WTC11 (cell line): ENCODE measurements around the gene PPP1R9A. TPM values are rescaled to one million over a fixed set of nuclear protein-coding genes. Genes with fewer than 3 reads are reported as not detected.

Experiments
- ATAC-seq: fragments of 200-7000 bp; cut with Tn5 transposase; 2 replicates; pipeline ENCODE4 v1.10.0; 2021; ENCODE audit warnings: mild to moderate bottlenecking, moderate library complexity
- CTCF ChIA-PET: fragments of 300-600 bp; sonication (Branson Sonifier 250); formaldehyde crosslinking; loops from one replicate; lab custom pipeline; 2021; ENCODE audit warnings: antibody characterized with exemption; lab: Charles Lee
- POLR2A ChIA-PET: fragments of 350-600 bp; sonication (Branson Sonifier 250); formaldehyde crosslinking; loops from one replicate; lab custom pipeline; 2021; ENCODE audit warnings: antibody characterized with exemption; lab: Charles Lee
- DNase-seq: peaks from one replicate; pipeline ENCODE4 v3.0.0; 2021; ENCODE audit warnings: low spot score
- H3K27ac Mint-ChIP-seq: 2 replicates; pipeline ENCODE4 v1.8.0; 2021; ENCODE audit warnings: mixed read lengths
- H3K27me3 Mint-ChIP-seq: 2 replicates; pipeline ENCODE4 v1.8.0; 2021; ENCODE audit warnings: low read depth, mild to moderate bottlenecking, moderate library complexity, mixed read lengths
- H3K36me3 Mint-ChIP-seq: 2 replicates; pipeline ENCODE4 v1.8.0; 2021; ENCODE audit warnings: mixed read lengths
- H3K4me1 Mint-ChIP-seq: 2 replicates; pipeline ENCODE4 v1.8.0; 2022; ENCODE audit warnings: mixed read lengths
- H3K4me3 Mint-ChIP-seq: 2 replicates; pipeline ENCODE4 v1.8.0; 2021; ENCODE audit warnings: mild to moderate bottlenecking, moderate library complexity, mixed read lengths
- H3K9me3 Mint-ChIP-seq: 2 replicates; pipeline ENCODE4 v1.8.0; 2021; ENCODE audit warnings: mixed read lengths
- ATF2 ChIP-seq: sonication (generic); formaldehyde crosslinking; IDR thresholded peaks from 2 replicates; pipeline ENCODE4 v1.8.1; 2022; ENCODE audit warnings: low read depth, missing genetic modification reagents, borderline replicate concordance
- CBFB ChIP-seq: sonication (generic); formaldehyde crosslinking; IDR thresholded peaks from 2 replicates; pipeline ENCODE4 v1.8.1; 2022; ENCODE audit warnings: mild to moderate bottlenecking, low read depth, missing genetic modification reagents
- HMGXB4 ChIP-seq: sonication (generic); formaldehyde crosslinking; IDR thresholded peaks from 2 replicates; pipeline ENCODE4 v1.8.1; 2023; ENCODE audit warnings: mild to moderate bottlenecking, moderate library complexity, missing genetic modification reagents
- JAZF1 ChIP-seq: fragments of 250-450 bp; sonication (Bioruptor Pico); IDR thresholded peaks from 2 replicates; pipeline ENCODE4 v1.9.0; 2021; ENCODE audit warnings: moderate library complexity, mild to moderate bottlenecking, inconsistent platforms
- JUN ChIP-seq: sonication (generic); formaldehyde crosslinking; IDR thresholded peaks from 2 replicates; pipeline ENCODE4 v1.8.0; 2023; ENCODE audit warnings: mild to moderate bottlenecking, missing genetic modification reagents
- MLX ChIP-seq: sonication (generic); formaldehyde crosslinking; IDR thresholded peaks from 2 replicates; pipeline ENCODE4 v1.8.1; 2023; ENCODE audit warnings: mild to moderate bottlenecking, missing genetic modification reagents, moderate library complexity
- NR1H2 ChIP-seq: sonication (generic); formaldehyde crosslinking; IDR thresholded peaks from 2 replicates; pipeline ENCODE4 v1.9.0; 2021; ENCODE audit warnings: mild to moderate bottlenecking, moderate library complexity, missing genetic modification reagents
- RORB ChIP-seq: fragments of 250-450 bp; sonication (Bioruptor Pico); IDR thresholded peaks from 2 replicates; pipeline ENCODE4 v1.9.0; 2021; ENCODE audit warnings: mild to moderate bottlenecking
- ZNF281 ChIP-seq: sonication (generic); formaldehyde crosslinking; IDR thresholded peaks from 2 replicates; pipeline ENCODE4 v1.8.0; 2023; ENCODE audit warnings: mild to moderate bottlenecking, missing genetic modification reagents
- ZNF317 ChIP-seq: sonication (generic); formaldehyde crosslinking; IDR thresholded peaks from 2 replicates; pipeline ENCODE4 v1.8.1; 2023; ENCODE audit warnings: low read depth, mild to moderate bottlenecking, moderate library complexity, missing genetic modification reagents, borderline replicate concordance
- ZNF396 ChIP-seq: fragments of 250-450 bp; sonication (Bioruptor Pico); IDR thresholded peaks from 2 replicates; pipeline ENCODE4 v1.8.0; 2021; ENCODE audit warnings: mild to moderate bottlenecking, moderate library complexity, borderline replicate concordance
- ZNF423 ChIP-seq: fragments of 250-450 bp; sonication (Bioruptor Pico); IDR thresholded peaks from 2 replicates; pipeline ENCODE4 v2.1.2; 2022; ENCODE audit warnings: mild to moderate bottlenecking, moderate library complexity
- ZNF425 ChIP-seq: fragments of 250-450 bp; sonication (Bioruptor Pico); conservative IDR thresholded peaks from 2 replicates; pipeline ENCODE4 v1.9.0; 2021; ENCODE audit warnings: mild to moderate bottlenecking
- ZNF671 ChIP-seq: fragments of 250-450 bp; sonication (Bioruptor Pico); IDR thresholded peaks from 2 replicates; pipeline ENCODE4 v1.8.0; 2021; ENCODE audit warnings: mild to moderate bottlenecking
- total RNA-seq: library from RNA; stranded (reverse); gene quantifications from 3 replicates; pipeline ENCODE4 v1.2.3, GENCODE V29; 2021

Gene PPP1R9A
- total RNA-seq, 1 experiment from 2014 or later: 16.8 TPM

GRCh38 chr7:95229301-95229700 lies 321.9 kb downstream of the PPP1R9A start:
- CTCF ChIA-PET: interaction anchor here (2.1 kb wide), 1 partner anchor 18 kb away, joined by 5 read pairs; no protein-coding TSS in a partner anchor
- H3K27me3 Mint-ChIP-seq: peaks cover 3% of the 10 kb centered on the region
- no peak for DNase-seq
- no peak overlapping the region for H3K4me3 Mint-ChIP-seq
- ATAC-seq: no peak
- H3K9me3 Mint-ChIP-seq: peaks cover 23% of the 10 kb centered on the region
- H3K36me3 Mint-ChIP-seq: peaks cover 13% of the 10 kb centered on the region
- POLR2A ChIA-PET: no interaction called here
- no peaks in the 10 kb centered on the region for H3K4me1 Mint-ChIP-seq
- TF ChIP-seq ZNF425 (no peak), CBFB (CRISPR knock-in tag) (no peak), RORB (no peak), ZNF671 (CRISPR knock-in tag) (no peak), ZNF317 (no peak)
- no peak overlapping the region for H3K27ac Mint-ChIP-seq

- Mint-ChIP-seq H3K4me1 (no peaks in the 10 kb centered on the region), H3K36me3 (no peaks in the 10 kb centered on the region), H3K27ac (no peak overlapping the region), H3K4me3 (no peak overlapping the region), H3K9me3 (peaks cover 20% of the 10 kb centered on the region), H3K27me3 (peaks cover 7% of the 10 kb centered on the region)
- ATAC-seq (no peak), DNase-seq (no peak)
- ChIA-PET CTCF (interaction anchor here (1.3 kb wide), 1 partner anchor 8 kb away, joined by 8 read pairs; no protein-coding TSS in a partner anchor), POLR2A (no interaction called here)
- TF ChIP-seq ATF2 (no peak), NR1H2 (CRISPR knock-in tag) (no peak), JUN (no peak), ZNF423 (CRISPR knock-in tag) (no peak), JAZF1 (CRISPR knock-in tag) (no peak), ZNF317 (no peak), ZNF281 (CRISPR knock-in tag) (no peak), MLX (CRISPR knock-in tag) (no peak), HMGXB4 (CRISPR knock-in tag) (no peak), ZNF396 (CRISPR knock-in tag) (no peak)
Observed at GRCh38 chr7:95238252-95238943, 331.0 kb downstream of the PPP1R9A start.
